ENCODE data around the gene ZNF175.

The ZNF175 gene

GRCh38 chr19:51640386-51640785 lies 69.3 kb downstream of the ZNF175 start:
- CTCF ChIA-PET: interaction anchor here (0.9 to 1.6 kb wide), 9 partner anchors 9 to 482 kb away, joined by 3 to 6 read pairs (median 3); partner anchors contain the start of gene SIGLEC5
- DNase-seq: no peak
- WGBS (ENCODE audit: insufficient coverage): 87% methylated on average over 3 of the region's 3 CpGs
- Histone ChIP-seq H3K4me1 (ENCODE audit: control extremely low read depth in 1 of 4, control insufficient read depth in 4 of 4, insufficient read depth in 4 of 4, low read length in 3 of 4) (peaks cover 0 to 9% (median 3%) of the 10 kb centered on the region in 4 experiments), H3K27me3 (replicated peaks in 2 of 5; ENCODE audit: control insufficient read depth in 4 of 5, insufficient read depth in 5 of 5, low read length in 4 of 5) (no peaks in the 10 kb centered on the region), H3K9me3 (ENCODE audit: control extremely low read depth in 1 of 5, control insufficient read depth in 4 of 5, insufficient read depth in 2 of 5, low read depth in 1 of 5, low read length in 4 of 5) (peaks cover 0 to 10% (median 0%) of the 10 kb centered on the region in 5 experiments), H3K4me3 (ENCODE audit: control insufficient read depth in 1 of 7, extremely low read depth in 1 of 7, insufficient read depth in 4 of 7, low read depth in 2 of 7, low read length in 6 of 7) (no peak overlapping the region), H3K27ac (ENCODE audit: insufficient read depth in 1 of 2, low read depth in 1 of 2, low read length in 2 of 2, poor library complexity in 1 of 2, severe bottlenecking in 2 of 2) (no peak overlapping the region), H3K36me3 (ENCODE audit: control insufficient read depth in 4 of 4, insufficient read depth in 4 of 4, low read length in 3 of 4) (no peaks in the 10 kb centered on the region)
- POLR2A ChIA-PET: no interaction called here

DNA sequence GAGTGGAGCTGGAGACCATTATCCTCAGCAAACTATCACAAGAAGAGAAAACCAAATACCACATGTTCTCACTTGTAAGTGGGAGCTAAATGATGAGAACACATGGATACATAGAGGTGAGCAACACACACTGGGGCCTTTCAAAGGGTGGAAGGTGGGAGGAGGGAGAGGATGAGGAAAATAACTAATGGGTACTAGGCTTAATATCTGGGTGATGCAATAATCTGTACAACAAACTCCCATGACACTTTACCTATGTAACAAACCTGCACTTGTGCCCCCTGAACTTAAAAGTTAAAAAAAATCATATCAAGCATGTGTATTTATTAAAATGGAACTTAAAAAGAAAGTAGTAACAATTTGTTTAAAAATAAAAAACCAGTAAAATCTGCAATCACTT lies 70.6 kb downstream of the ZNF175 start:
- Histone ChIP-seq H3K4me1 (ENCODE audit: control extremely low read depth in 1 of 4, control insufficient read depth in 4 of 4, insufficient read depth in 4 of 4, low read length in 3 of 4) (peaks cover 0 to 12% (median 4%) of the 10 kb centered on the region in 4 experiments), H3K36me3 (ENCODE audit: control insufficient read depth in 4 of 4, insufficient read depth in 4 of 4, low read length in 3 of 4) (no peaks in the 10 kb centered on the region), H3K4me3 (ENCODE audit: control insufficient read depth in 1 of 7, extremely low read depth in 1 of 7, insufficient read depth in 4 of 7, low read depth in 2 of 7, low read length in 6 of 7) (no peak overlapping the region), H3K27ac (ENCODE audit: insufficient read depth in 1 of 2, low read depth in 1 of 2, low read length in 2 of 2, poor library complexity in 1 of 2, severe bottlenecking in 2 of 2) (no peak overlapping the region), H3K9me3 (ENCODE audit: control extremely low read depth in 1 of 5, control insufficient read depth in 4 of 5, insufficient read depth in 2 of 5, low read depth in 1 of 5, low read length in 4 of 5) (peaks cover 0 to 6% (median 0%) of the 10 kb centered on the region in 5 experiments), H3K27me3 (replicated peaks in 2 of 5; ENCODE audit: control insufficient read depth in 4 of 5, insufficient read depth in 5 of 5, low read length in 4 of 5) (no peaks in the 10 kb centered on the region)
- ChIA-PET CTCF (interaction anchor here (1.3 to 1.7 kb wide), 3 partner anchors 10 to 484 kb away, joined by 3 to 5 read pairs (median 3); no protein-coding TSS in a partner anchor), POLR2A (no interaction called here)
- DNase-seq: no peak
